ENCODE results near the gene DNTT. TPM values are rescaled to one million over a fixed set of nuclear protein-coding genes. Genes with fewer than 3 reads are reported as not detected.

DNTT gene
- polyA plus RNA-seq, 1 donor, result 0.11 TPM

DNA sequence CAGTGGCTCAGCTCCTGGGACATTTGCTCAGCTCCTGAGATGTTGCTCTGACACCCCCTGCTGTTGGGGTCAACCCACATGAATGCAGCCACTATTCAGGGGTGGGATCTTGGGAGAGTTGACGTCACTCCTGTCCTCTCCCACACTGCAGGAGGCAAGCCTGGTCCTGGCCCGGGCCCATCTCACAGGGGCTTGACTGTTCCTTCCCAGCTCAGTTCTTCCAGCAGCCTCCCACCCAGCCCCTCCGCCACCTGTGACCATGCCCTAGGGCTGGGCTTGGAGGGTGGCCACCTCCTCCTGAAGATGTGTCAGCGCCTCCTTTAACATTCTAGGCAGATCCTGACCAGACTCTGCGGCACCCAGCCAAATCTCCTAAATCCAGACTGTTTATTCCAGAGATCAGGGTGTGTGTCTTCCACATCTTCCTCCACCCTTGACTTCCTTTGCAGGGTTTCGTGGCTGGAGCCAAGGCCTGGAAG, 73.6 kb downstream of the DNTT start:
- no peak for DNase-seq (ENCODE audit: low read depth)

DNA sequence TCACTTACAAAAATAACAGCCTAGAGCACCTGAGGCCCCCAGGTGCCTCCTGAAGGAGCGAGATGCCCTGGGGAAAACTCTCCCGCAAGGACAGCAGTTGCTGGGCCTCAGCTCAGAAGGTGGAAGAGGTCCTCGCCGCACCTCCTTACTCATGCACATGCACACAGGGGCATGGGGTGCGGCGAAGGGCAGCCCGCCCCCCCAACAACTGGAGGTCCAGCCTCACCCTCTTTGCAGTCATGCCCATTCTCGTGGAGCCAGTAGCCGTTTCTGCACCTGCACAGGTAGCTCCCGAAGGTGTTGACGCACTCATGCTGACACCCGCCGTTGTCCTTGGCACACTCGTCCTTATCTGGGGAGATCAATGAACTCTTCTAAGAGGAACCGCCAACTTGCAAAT, 74.5 kb downstream of the DNTT start:
- DNase-seq (ENCODE audit: low read depth), result no peak

DNA sequence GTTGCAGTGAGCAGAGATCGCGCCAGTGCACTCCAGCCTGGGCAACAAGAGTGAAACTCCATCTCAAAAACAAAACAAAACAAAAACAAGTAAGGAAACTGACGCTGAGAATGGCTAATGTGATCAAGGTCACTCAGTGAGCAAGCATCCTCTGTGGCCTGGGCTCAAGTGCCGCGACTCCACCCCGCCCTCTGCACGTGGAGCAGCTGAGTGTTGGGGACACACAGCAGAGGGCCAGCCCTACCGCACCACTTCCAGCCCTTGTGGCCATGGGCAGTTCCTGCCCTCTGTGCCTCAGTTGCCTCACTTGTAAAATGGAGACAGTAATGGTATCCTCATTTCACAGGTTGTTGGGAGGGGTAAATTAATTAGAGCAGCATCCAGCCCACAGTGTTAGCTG, 75.5 kb downstream of the DNTT start:
- DNase-seq (ENCODE audit: low read depth), result no peak

DNA sequence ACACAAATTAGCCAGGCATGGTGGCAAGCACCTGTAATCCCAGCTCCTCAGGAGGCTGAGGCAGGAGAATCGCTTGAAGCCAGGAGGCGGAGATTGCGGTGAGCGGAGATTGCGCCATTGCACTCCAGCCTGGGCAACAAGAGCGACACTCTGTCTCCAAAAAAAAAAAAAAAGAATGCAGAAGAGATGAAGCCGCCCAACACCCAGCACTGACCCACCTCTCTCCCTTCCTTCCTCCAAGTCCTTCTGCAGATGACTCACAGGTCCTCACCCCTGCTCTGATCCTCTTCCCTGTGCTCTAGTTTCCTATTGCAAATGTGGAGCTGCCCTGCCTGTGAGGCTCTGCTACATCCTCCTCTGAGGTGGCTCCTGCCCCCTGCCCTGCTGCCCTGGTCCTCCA, 76.6 kb downstream of the DNTT start:
- no peak for DNase-seq (ENCODE audit: low read depth)

DNA sequence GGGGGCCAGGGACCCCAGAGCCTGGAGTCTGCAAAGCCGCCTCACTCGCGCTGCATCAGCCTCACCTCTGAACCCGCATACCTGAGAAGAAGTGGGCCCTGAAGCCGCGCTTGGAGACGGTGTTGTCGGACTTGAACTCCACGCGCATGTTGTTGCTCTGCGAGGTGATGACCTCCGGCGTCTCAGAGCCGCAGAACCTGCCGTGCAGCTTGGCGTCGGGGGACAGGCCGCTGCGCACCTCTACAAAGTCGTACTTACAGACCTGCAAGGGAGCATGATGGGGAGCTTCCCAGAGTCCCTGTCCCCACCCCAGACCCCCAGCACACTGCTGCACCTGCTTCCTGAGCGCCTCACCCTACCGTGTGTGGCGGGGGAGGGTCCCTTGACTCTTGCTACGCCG, 80.3 kb downstream of the DNTT start:
- no peak for DNase-seq (ENCODE audit: low read depth)

DNA sequence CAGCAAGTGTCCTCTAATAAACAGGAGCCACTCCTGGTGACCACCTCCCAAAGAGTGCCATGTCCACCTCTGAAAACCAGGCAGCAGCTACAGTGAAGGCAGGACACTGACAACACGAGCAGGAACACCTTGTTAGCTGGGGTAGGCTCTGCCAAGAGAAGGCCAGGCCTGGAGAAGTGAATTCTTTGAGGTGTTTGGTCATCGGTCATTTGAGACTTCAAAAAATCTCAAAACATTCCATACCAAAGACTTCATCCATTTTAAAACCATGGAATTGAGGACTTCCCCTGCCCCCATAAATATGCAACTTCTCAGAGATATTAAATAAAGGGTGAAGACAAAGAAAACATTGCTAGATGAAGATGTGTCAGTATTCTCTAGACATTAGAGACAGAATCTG, 82.9 kb downstream of the DNTT start:
- DNase-seq (ENCODE audit: low read depth), result no peak

DNA sequence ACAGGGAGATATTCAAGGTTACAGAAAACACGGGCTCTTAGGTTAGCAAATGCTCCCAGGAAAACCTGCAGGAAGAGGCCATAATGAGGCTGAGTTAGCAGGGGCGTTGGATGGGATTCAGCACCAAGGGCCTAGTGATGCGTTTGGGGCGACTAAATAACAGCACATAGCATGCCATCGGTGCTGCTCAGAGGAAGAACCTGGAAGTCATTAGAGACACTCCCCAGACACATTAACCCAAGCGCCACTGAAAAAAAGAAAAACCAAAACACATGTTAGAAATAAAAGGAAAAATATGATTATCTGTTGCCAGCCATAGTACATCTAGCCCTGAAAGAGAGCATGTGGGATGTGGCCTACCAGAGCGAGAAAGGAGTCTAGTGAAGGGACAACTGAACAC, 83.4 kb downstream of the DNTT start:
- no peak for DNase-seq (ENCODE audit: low read depth)

Other genes starting within 250 kb of the DNTT start
- gene ZNF518A, start 174.1 kb upstream of the DNTT start, polyA plus RNA-seq (ENCODE audit: insufficient read length), result 19.1 TPM
- gene BLNK, start 32.9 kb upstream of the DNTT start, polyA plus RNA-seq (ENCODE audit: insufficient read length), result 1.8 TPM
- not detected for gene OPALIN, start 54.6 kb downstream of the DNTT start, polyA plus RNA-seq (ENCODE audit: insufficient read length)
- 2.1 TPM for gene TLL2, start 209.5 kb downstream of the DNTT start, polyA plus RNA-seq (ENCODE audit: insufficient read length)

All from forelimb muscle (tissue), 1 donor.